ENCODE measurements around the gene FAM120AOS. TPM values are rescaled to one million over a fixed set of nuclear protein-coding genes. Genes with fewer than 3 reads are reported as not detected.

FAM120AOS gene
- total RNA-seq, 3 donors from 2014 or later = 60.3 to 70.4 (median 62.9) TPM

DNA sequence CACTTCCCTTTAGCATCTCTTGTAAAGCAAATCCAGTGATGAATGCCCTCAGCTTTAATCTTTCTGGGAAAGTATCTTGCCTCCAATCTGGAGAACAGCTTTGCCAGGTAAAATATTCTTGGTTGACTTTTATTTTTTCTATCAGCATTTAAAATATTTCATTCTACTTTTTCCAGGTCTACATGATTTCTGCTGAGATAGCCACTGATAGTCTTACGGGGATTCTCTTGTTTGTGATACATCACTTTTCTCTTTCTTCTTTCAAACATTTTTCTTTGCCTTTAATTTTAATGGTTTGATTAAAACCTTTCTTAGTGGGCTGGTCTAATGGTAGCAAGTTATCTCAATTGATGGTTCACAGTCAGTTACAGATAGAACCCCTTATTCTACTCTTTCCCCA is 35.8 kb downstream of the FAM120AOS start:
- H3K36me3 ChIP-seq = no peaks in the 10 kb centered on the region
- H3K4me1 ChIP-seq = no peaks in the 10 kb centered on the region
- peaks cover 5 to 8% of the 10 kb centered on the region in 2 donors for H3K9me3 ChIP-seq
- DNase-seq (ENCODE audit: low spot score in 2 of 2) = no peak
- H3K27me3 ChIP-seq = no peaks in the 10 kb centered on the region
- no peak for TF ChIP-seq POLR2AphosphoS5 (IDR thresholded peaks at IDR 0.05)
- intact Hi-C loops (cut with DNase I; ENCODE audit: low total_unique reads) = no loop called here
- H3K4me3 ChIP-seq = no peak overlapping the region
- no peak overlapping the region for H3K27ac ChIP-seq

DNA sequence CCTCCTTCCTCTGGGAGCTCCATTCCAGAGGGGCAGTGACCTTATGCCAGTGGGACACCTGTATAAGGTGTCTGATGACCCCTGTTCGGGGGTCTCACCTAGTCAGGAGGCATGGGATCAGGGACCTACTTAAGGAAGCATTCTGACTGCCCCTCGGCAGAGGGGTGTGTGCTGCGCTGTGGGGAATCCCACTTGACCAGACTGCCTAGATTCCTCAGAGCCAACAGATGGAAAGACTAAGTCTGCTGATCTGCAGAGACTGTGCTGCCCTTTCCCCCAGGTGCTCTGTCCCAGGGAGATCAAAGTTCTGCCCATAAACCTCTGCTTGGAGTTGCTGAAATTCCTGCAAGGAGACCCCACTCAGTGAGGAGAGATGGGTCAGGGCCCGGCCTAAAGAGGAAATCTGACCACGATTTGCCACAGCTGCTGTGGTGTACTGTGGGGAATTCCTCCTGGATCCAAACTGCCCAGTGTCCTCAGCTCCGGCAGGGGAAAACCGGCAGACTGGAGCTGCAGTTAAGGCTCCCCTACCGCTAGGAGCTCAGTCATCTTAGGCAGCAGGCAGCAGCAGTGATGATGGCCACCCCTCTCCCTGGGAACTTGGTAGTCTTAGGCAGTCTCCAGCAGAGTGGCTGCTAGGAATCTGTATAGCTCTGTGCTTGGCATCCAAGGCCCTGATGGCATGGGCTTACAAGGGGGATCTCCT is 36.7 kb downstream of the FAM120AOS start:
- intact Hi-C loops (cut with DNase I; ENCODE audit: low total_unique reads) = no loop called here
- Histone ChIP-seq H3K4me3 (no peak overlapping the region), H3K4me1 (no peaks in the 10 kb centered on the region), H3K27me3 (no peaks in the 10 kb centered on the region), H3K9me3 (peaks cover 5 to 8% of the 10 kb centered on the region in 2 donors), H3K27ac (no peak overlapping the region), H3K36me3 (no peaks in the 10 kb centered on the region)
- TF ChIP-seq POLR2A (IDR thresholded peaks at IDR 0.05) (no peak), POLR2AphosphoS5 (IDR thresholded peaks at IDR 0.05) (no peak)
- TF ChIP-seq, protein P1, sequence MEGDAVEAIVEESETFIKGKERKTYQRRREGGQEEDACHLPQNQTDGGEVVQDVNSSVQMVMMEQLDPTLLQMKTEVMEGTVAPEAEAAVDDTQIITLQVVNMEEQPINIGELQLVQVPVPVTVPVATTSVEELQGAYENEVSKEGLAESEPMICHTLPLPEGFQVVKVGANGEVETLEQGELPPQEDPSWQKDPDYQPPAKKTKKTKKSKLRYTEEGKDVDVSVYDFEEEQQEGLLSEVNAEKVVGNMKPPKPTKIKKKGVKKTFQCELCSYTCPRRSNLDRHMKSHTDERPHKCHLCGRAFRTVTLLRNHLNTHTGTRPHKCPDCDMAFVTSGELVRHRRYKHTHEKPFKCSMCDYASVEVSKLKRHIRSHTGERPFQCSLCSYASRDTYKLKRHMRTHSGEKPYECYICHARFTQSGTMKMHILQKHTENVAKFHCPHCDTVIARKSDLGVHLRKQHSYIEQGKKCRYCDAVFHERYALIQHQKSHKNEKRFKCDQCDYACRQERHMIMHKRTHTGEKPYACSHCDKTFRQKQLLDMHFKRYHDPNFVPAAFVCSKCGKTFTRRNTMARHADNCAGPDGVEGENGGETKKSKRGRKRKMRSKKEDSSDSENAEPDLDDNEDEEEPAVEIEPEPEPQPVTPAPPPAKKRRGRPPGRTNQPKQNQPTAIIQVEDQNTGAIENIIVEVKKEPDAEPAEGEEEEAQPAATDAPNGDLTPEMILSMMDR (IDR thresholded peaks at IDR 0.05) = no peak
- DNase-seq (ENCODE audit: low spot score in 2 of 2) = no peak

DNA sequence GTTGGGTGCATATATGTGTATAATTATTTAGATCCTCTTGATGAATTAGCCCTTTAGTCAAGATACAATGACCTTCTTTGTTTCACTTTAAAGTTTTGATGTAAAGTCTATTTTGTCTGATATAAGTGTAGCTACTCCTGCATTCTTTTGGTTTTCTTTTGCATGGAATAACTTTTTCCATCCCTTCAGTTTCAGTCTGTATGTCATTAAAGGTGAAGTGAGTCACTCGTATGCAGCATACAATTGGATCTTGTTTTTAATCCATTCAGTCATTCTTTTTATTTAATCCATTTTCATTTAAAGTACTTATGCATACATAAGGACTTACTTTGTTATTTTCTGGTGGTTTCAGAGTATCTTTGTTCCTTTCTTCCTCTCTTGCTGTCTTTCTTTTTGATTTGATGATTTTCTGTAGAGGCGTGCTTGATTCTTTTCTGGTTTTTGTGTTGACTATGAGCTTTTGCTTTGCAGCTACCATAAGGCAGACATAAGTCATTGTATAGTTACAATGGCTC is 38.1 kb downstream of the FAM120AOS start:
- no peak for DNase-seq (ENCODE audit: low spot score in 2 of 2)
- Histone ChIP-seq H3K9me3 (peaks cover 5 to 8% of the 10 kb centered on the region in 2 donors), H3K27ac (no peak overlapping the region), H3K4me3 (no peak overlapping the region), H3K36me3 (no peaks in the 10 kb centered on the region), H3K4me1 (no peaks in the 10 kb centered on the region), H3K27me3 (no peaks in the 10 kb centered on the region)
- intact Hi-C loops (cut with DNase I; ENCODE audit: low total_unique reads) = no loop called here
- TF ChIP-seq, protein P1 (IDR thresholded peaks at IDR 0.05) = no peak
- TF ChIP-seq POLR2A (IDR thresholded peaks at IDR 0.05) (no peak), POLR2AphosphoS5 (IDR thresholded peaks at IDR 0.05) (no peak)

DNA sequence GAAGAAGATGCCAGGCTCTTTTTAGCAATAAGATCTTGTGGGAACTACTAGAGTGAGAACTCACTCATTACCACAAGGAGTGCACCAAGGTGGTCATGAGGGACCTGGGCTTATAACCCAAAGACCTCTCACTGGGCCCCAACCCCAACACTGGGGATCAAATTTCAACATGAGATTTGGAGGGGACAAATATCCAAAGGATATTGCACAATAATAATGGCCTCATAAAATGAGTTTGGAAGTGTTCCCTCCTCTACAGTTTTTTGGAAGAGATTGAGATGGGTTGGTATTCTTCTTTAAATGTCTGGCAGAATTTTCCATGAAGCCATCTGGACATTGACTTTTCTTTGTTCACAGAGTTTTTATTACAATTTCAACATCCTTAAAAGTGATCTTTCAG is 39.9 kb downstream of the FAM120AOS start:
- H3K27ac ChIP-seq = no peak overlapping the region
- H3K4me1 ChIP-seq = no peaks in the 10 kb centered on the region
- TF ChIP-seq POLR2AphosphoS5 (IDR thresholded peaks at IDR 0.05) = no peak
- TF ChIP-seq, protein P1 (IDR thresholded peaks at IDR 0.05) = no peak
- DNase-seq (ENCODE audit: low spot score in 2 of 2) = no peak
- intact Hi-C loops (cut with DNase I; ENCODE audit: low total_unique reads) = no loop called here
- H3K27me3 ChIP-seq = no peaks in the 10 kb centered on the region
- no peaks in the 10 kb centered on the region for H3K36me3 ChIP-seq
- H3K9me3 ChIP-seq = peaks cover 5 to 8% of the 10 kb centered on the region in 2 donors
- H3K4me3 ChIP-seq = no peak overlapping the region

DNA sequence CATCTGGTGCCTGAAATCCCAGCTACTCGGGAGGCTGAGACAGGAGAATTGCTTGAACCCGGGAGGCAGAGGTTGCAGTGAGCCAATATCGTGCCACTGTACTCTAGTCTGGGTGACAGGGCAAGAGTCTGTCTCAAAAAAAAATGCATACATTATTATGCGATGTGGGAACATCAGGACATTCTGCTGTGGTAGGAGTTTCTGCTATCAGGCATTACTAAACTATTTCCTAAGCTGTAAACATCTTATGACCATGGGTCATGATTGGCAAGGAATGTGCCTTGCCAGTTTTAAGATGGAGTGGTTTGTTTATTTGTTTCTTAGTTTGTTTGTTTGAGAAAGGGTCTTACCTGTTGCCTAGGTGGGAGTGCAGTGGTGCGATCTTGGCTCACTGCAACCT is 47.0 kb downstream of the FAM120AOS start:
- H3K4me3 ChIP-seq = no peak overlapping the region
- no peaks in the 10 kb centered on the region for H3K4me1 ChIP-seq
- no peaks in the 10 kb centered on the region for H3K9me3 ChIP-seq
- intact Hi-C loops (cut with DNase I; ENCODE audit: low total_unique reads) = no loop called here
- H3K36me3 ChIP-seq = no peaks in the 10 kb centered on the region
- TF ChIP-seq POLR2A (IDR thresholded peaks at IDR 0.05) (no peak), POLR2AphosphoS5 (IDR thresholded peaks at IDR 0.05) (no peak)
- TF ChIP-seq, protein P1 (IDR thresholded peaks at IDR 0.05) = no peak
- no peak for DNase-seq (ENCODE audit: low spot score in 2 of 2)
- H3K27ac ChIP-seq = no peak overlapping the region
- H3K27me3 ChIP-seq = no peaks in the 10 kb centered on the region

Measured in breast epithelium (tissue), 4 donors.